OCI-LY1 (cell line): ENCODE measurements around the gene LIMS2.

Experiments
- CTCF ChIP-seq: fragments of 200-600 bp; sonication (generic), shearing (Covaris generic); IDR thresholded peaks from 2 replicates; pipeline ENCODE4 v1.5.1; 2017; ENCODE audit warnings: mild to moderate bottlenecking, antibody characterized with exemption, low read length, moderate library complexity, mixed read lengths
- EZH2 ChIP-seq: fragments of 200-600 bp; sonication (generic), shearing (Covaris generic); IDR thresholded peaks from 2 replicates; pipeline ENCODE4 v1.8.0; 2017; ENCODE audit warnings: borderline replicate concordance, mixed run types, mild to moderate bottlenecking, antibody characterized with exemption, low read length, moderate library complexity, mixed read lengths

GRCh38 chr2:127610561-127610960, 64.8 kb downstream of the LIMS2 start:
- TF ChIP-seq CTCF (no peak), EZH2 (no peak)
